ENCODE data around the gene ID3.
A peak's percentile ranks its signal among the peaks of the same experiment; 100 is the strongest.
"Not testable (repeated sequence)": the region's sequence is repeated elsewhere in the genome, so short reads cannot be mapped to it uniquely, and the experiment has no call there.

The ID3 gene

DNA sequence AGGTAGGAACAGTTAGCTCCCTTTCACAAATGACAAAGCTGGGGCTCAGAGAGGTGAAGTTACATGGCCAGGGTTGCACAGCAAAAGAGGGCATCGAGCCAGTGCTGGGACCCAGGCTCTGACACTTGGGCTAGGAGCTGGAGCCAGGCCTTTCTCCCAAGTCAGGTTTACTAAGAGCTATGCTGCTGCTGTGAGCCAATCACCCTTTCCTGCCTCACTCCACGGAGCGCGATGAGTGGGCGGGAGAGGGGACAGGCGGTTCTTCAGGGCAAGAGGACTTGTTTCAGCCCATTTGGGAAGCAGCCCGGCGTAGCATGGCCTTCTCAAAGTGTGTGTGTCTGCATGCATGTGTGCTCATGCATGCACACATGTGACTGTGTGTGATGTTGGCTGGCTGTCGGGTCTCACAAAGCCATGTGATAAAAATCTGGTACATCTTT, 10.6 kb downstream of the ID3 start:
- no peak for DNase-seq (ENCODE audit: low spot score)

DNA sequence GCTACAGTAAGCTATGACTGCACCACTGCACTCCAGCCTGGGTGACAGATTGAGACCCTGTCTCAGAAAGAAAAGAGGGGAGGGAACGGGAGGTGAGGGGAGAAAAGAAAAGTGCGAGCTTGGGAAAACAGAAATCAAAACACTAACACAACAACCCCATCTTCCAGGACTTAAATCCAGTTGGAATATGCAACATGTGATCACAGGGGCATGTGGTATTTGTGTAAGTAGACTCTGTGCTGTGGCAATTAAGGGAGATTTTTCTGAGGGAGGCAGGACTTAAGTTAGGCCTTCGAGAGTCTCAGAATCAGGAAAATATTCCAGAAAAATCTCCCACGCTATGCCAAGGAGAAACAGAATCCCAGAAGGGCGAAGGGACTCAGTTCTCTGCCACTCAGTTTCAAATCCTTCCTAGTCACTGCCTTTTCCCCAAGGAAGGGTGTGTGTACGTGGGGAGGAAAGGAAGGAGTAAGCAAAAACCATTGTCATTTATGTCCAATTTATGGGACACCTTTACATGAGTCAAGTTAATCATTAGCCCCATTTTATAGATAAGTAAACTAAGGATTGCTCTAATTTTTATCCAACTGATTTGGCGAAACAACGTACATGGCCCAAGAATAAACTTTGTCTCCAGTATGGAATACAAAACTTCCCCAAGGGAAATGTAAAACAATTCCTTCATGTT, 12.3 kb downstream of the ID3 start:
- DNase-seq (ENCODE audit: low spot score) = no peak

- no peak for DNase-seq (ENCODE audit: low spot score)
Measured at GRCh38 chr1:23545851-23546250, 13.4 kb downstream of the ID3 start.

- peak; percentile 72 for DNase-seq (ENCODE audit: low spot score)
Measured at GRCh38 chr1:23544444-23545389, 14.6 kb downstream of the ID3 start.

DNA sequence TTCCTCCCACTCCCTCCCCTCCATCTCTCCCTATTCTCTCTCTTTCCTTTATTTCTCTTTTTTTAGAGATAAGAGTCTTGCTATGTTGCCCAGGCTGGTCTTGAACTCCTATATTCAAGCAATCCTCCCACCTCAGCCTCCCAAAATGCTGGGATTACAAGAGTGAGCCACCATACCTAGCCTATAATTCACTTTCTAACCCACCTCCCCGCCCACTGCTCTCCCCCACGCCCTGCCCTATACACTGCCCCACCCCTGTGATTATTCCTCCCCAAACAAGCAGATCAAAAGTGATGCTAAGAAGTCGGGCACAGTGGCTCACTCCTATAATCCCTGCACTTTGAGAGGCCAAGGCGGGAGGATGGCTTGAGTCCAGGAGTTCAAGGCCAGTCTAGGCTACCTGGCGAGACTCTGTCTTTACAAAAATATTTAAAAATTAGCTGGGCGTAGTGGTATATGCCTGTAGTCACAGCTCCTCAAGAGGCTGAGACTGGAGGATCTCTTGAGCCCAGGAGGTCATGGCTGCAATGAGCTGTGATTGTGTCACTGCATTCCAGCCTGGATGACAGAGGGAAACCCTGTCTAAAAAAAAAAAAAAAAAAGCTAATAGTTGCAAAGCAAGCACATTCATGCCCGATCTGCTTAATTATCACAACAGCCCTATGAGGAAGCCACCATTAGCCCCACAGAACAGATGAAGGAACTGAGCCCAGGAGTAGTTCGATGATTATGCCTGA, 15.4 kb downstream of the ID3 start:
- DNase-seq (ENCODE audit: low spot score) = no peak

GRCh38 chr1:23542940-23543339, 16.4 kb downstream of the ID3 start:
- DNase-seq (ENCODE audit: low spot score) = not testable (repeated sequence)

GRCh38 chr1:23539698-23540266, 19.5 kb downstream of the ID3 start:
- peak; percentile 93 for DNase-seq (ENCODE audit: low spot score)

DNA sequence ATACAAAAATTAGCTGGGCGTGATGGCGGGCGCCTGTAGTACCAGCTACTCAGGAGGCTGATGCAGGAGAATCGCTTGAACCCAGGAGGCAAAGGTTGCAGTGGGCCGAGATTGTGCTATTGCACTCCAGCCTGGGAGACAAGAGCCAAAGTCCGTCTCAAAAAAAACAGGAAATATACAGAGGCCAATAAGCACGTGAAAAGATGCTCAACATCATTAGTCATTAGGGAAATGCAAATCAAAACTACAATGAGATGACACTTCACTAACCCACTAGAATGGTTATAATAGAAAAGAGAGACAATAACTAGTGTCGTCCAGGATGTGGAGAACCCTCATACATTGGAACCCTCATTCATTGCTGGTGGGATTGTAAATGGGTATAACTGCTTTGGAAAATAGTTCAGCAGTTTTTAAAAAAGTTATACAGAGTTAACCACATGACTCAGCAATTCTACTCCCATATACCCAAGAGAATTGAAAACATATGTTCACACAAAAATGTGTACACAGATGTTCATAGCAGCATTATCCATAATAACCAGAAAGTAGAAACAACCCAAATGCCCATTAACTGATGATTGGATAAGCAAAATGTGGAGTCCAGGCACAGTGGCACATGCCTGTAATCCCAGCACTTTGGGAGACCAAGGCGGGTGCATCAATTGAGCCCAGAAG, 21.9 kb downstream of the ID3 start:
- no peak for DNase-seq (ENCODE audit: low spot score)

DNA sequence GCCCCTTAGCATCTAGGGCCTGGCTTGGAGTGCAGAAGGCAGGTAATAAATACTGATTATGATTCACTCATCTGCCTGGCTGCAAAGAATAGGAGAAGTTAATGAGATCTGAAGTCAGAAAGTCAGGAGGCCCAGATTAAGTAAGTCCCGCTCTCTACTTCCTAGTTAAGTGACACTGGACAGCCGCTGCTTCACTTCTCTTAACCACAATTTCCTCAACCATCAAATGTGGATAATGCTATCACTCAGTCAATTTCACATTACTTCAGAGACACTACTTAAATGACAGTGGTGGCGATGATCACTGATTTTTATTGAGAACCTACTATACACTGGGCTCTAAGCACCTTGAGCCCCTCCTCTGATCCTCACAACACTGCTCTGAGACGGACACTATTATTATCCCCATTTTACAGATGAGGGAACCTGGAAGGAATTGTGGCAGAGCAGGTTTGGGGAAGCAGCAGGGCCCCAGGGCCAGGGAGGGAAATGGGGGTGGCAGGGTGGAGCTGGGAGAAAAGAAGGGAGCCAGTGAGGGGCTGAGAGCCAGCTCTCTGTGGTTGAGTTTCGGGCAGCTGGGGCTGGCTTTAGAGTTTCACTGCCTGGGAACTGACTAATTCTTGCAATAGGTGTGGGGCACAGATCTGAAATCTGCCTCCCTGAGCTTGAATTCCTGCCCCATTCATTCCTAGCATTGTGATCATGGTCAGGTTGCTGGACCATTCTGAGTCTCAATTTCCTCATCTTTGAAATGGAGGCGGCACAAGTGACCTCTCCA, 25.9 kb downstream of the ID3 start:
- DNase-seq (ENCODE audit: low spot score) = no peak

DNA sequence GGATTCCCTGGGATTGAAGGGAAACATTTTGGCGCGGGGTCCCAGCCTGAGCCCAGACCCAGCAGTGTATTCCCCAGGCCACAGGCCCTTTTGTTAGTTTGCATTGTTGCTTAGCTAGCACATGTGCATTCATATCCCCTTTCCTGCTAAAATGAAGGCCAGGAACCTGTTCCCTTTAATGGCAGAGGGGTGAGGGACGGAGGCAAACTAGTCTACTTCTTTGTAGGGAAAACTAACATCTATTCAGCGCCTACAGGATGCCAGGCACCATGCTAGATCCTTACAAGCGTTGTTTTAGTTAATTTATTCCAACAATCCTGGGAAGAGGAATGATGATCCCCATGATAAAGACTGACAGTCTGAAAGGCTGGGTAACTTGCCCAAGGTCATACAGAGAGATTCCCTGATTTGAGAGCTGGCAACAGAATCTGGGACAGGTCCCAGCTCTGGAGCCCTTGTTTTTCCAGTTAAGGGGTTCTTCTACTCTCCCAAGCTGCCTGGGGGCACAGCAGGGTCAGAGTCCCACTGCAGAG, 27.7 kb downstream of the ID3 start:
- no peak for DNase-seq (ENCODE audit: low spot score)

GRCh38 chr1:23530747-23531561, 28.3 kb downstream of the ID3 start, which contains the start of gene E2F2:
Gene E2F2, minus strand, starts transcription at chr1:23531233. Its CDS starts 440 bp downstream, at chr1:23530793.
- peak; percentile 90 for DNase-seq (ENCODE audit: low spot score)

DNA sequence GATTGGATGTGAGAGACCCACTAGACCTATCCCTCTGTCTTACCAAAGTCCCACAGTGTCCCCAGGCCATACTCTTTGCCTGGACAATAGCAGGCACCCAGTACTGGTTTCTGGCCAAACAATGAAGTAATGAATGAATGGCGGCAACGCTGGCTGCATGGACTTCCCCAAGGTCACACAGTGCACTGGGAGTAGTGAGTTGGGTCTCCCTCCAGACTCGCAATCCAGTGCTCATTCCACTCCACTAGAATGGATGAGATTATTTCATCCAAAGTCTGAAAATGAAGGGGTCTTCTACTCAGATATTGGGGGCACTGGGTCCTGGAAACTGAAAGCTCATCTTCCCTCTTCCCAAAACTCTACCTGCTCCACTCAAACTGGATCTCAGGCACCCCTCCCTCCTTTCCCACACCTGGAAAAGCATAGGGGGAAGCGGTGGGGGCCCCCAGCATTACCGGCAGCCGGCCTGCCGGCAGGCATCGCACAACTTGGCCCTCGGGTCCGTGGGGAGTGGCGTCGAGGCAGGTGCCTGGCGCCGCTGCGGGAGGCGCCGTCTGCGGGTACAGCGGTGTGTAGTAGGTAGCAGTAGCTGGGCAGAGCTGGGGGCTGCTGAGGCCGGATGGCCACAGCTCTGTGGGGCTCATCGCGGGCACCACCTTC, 29.1 kb downstream of the ID3 start:
- no peak for DNase-seq (ENCODE audit: low spot score)

GRCh38 chr1:23529146-23530086, 29.9 kb downstream of the ID3 start:
- DNase-seq (ENCODE audit: low spot score) = no peak

GRCh38 chr1:23528250-23528978, 30.9 kb downstream of the ID3 start:
- DNase-seq (ENCODE audit: low spot score) = peak; percentile 83

- no peak for DNase-seq (ENCODE audit: low spot score)
Measured at GRCh38 chr1:23527900-23528249, 31.4 kb downstream of the ID3 start.

- DNase-seq (ENCODE audit: low spot score) = no peak
Measured at GRCh38 chr1:23527366-23527765, 31.9 kb downstream of the ID3 start.

Measured in CD4-positive, alpha-beta T cell treated with Interleukin-6 at 100 ng/mL for 8 hours (primary cell).